ENCODE measurements around the gene MTMR10. TPM values are rescaled to one million over a fixed set of nuclear protein-coding genes. Genes with fewer than 3 reads are reported as not detected.

Gene MTMR10
- total and polyA plus RNA-seq, 2 of the 4 experiments (the other 2 are of a cell fraction) = 11.2 to 13.8 TPM

- no peak overlapping the region for H4K8ac ChIP-seq (ENCODE audit: low read depth in 2 of 2, low read length in 2 of 2)
- H3K79me1 ChIP-seq (ENCODE audit: low read depth in 1 of 2, low read length in 2 of 2) = no peaks in the 10 kb centered on the region
- H2AFZ ChIP-seq (replicated peaks; ENCODE audit: low read length, poor library complexity) = no peak overlapping the region
- dilution Hi-C loops (cut with HindIII; ENCODE audit: low sequenced_read_pairs, unreplicated experiment) (no loop called here), intact Hi-C loops (cut with micrococcal nuclease) (no loop called here), in situ Hi-C loops (cut with MboI; ENCODE audit: low sequenced_read_pairs) (no loop called here)
- no TSS peak for BruUV-seq (replicated peaks)
- no peak overlapping the region for H3K4me3 ChIP-seq (ENCODE audit: insufficient read depth, low read depth, low read length)
- H2BK5ac ChIP-seq (ENCODE audit: low read depth, low read length, poor library complexity, severe bottlenecking) = no peak overlapping the region
- ChIA-PET POLR2A (ENCODE audit: unreplicated experiment) (no interaction called here), CTCF (no interaction called here)
- H3K14ac ChIP-seq (replicated peaks; ENCODE audit: low read depth, low read length) = no peak overlapping the region
- H4K91ac ChIP-seq (ENCODE audit: insufficient read depth, low read depth, low read length) = no peak overlapping the region
- WGBS, 2 experiments (ENCODE audit: extremely low coverage in 2 of 2, insufficient read length in 1 of 2) = 100% methylated on average over 3 of the region's 7 CpGs; no CpG with 5 or more reads in 1 of the 2 experiments
- H3K56ac ChIP-seq (ENCODE audit: extremely low read depth, insufficient read depth, low read length) = no peak overlapping the region
- no peak overlapping the region for H2AK5ac ChIP-seq (ENCODE audit: low read depth, low read length)
- H3K27me3 ChIP-seq (ENCODE audit: control insufficient read depth, insufficient read depth, low read length) = no peaks in the 10 kb centered on the region
- DNase-seq (no peak), ATAC-seq (ENCODE audit: low read depth) (no peak)
- H3K4me2 ChIP-seq (ENCODE audit: low read depth, low read length) = no peak overlapping the region
- no peak for TF ChIP-seq CTCF (conservative IDR thresholded peaks at IDR 0.05; ENCODE audit: low read depth, low read length)
- TF ChIP-seq RFX5 (IDR thresholded peaks at IDR 0.05; ENCODE audit: low read depth, low read length) = no peak
- TF ChIP-seq SMC3 (IDR thresholded peaks at IDR 0.05; ENCODE audit: low read depth, low read length) = no peak
- TF ChIP-seq BHLHE40 (IDR thresholded peaks at IDR 0.05; ENCODE audit: low read depth, low read length) = no peak
- TF ChIP-seq RAD21 (IDR thresholded peaks at IDR 0.05; ENCODE audit: low read length) = no peak
- TF ChIP-seq CEBPB (IDR thresholded peaks at IDR 0.05; ENCODE audit: low read depth, low read length) = no peak
- TF ChIP-seq RCOR1 (IDR thresholded peaks at IDR 0.05; ENCODE audit: insufficient replicate concordance, low read length) = no peak
- no peak for TF ChIP-seq MAZ (IDR thresholded peaks at IDR 0.05; ENCODE audit: borderline replicate concordance, low read depth, low read length)
- no peak for TF ChIP-seq ELK1 (IDR thresholded peaks at IDR 0.05; ENCODE audit: borderline replicate concordance, low read depth, low read length)
- no peak for TF ChIP-seq NFE2L2 (IDR thresholded peaks at IDR 0.05; ENCODE audit: low read depth, low read length)
- no peak for TF ChIP-seq MAFK (IDR thresholded peaks at IDR 0.05; ENCODE audit: low read depth, low read length)
- no peak for TF ChIP-seq FOS (IDR thresholded peaks at IDR 0.05; ENCODE audit: low read depth, low read length)
- no peak for TF ChIP-seq POLR2A (IDR thresholded peaks at IDR 0.05; ENCODE audit: low read depth, low read length)
- TF ChIP-seq, protein P1, sequence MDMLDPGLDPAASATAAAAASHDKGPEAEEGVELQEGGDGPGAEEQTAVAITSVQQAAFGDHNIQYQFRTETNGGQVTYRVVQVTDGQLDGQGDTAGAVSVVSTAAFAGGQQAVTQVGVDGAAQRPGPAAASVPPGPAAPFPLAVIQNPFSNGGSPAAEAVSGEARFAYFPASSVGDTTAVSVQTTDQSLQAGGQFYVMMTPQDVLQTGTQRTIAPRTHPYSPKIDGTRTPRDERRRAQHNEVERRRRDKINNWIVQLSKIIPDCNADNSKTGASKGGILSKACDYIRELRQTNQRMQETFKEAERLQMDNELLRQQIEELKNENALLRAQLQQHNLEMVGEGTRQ (IDR thresholded peaks at IDR 0.05; ENCODE audit: low read depth, low read length) = no peak
- no peak for TF ChIP-seq MXI1 (IDR thresholded peaks at IDR 0.05; ENCODE audit: borderline replicate concordance, low read depth, low read length)
- TF ChIP-seq CHD1 (IDR thresholded peaks at IDR 0.05; ENCODE audit: low read depth, low read length) = no peak
- no peak overlapping the region for H2BK15ac ChIP-seq (ENCODE audit: low read depth, low read length)
- H2AK9ac ChIP-seq (replicated peaks; ENCODE audit: low read depth, low read length, poor library complexity) = no peak overlapping the region
- no peak overlapping the region for H3K27ac ChIP-seq (ENCODE audit: insufficient read depth, low read length)
- no peak overlapping the region for H3K23ac ChIP-seq (ENCODE audit: low read depth, low read length)
- no peak overlapping the region for H2BK20ac ChIP-seq (ENCODE audit: low read depth, low read length)
- H3K9ac ChIP-seq (ENCODE audit: low read depth, low read length) = no peak overlapping the region
- no peak overlapping the region for H2BK120ac ChIP-seq (ENCODE audit: low read depth, low read length)
- H3K18ac ChIP-seq (ENCODE audit: low read depth, low read length) = no peak overlapping the region
- no peak overlapping the region for H4K5ac ChIP-seq (ENCODE audit: low read depth, low read length)
- peaks cover 3% of the 10 kb centered on the region; the same call in 1 of the 2 replicates for H3K9me1 ChIP-seq (ENCODE audit: insufficient read depth, low read length)
- H3K4me1 ChIP-seq (ENCODE audit: control insufficient read depth, insufficient read depth, low read length) = no peaks in the 10 kb centered on the region
- H4K20me1 ChIP-seq (ENCODE audit: insufficient read depth, low read length) = no peaks in the 10 kb centered on the region
- H3K9me3 ChIP-seq (ENCODE audit: control insufficient read depth, insufficient read depth, low read length) = no peaks in the 10 kb centered on the region
- H3K36me3 ChIP-seq (ENCODE audit: control insufficient read depth, insufficient read depth, low read length) = peaks cover 36% of the 10 kb centered on the region
- no peak overlapping the region for H3K4ac ChIP-seq (ENCODE audit: low read depth, low read length)
Observed at GRCh38 chr15:30939161-30939560, 52.3 kb downstream of the MTMR10 start.
